ENCODE data around the gene LIG1. TPM values are rescaled to one million over a fixed set of nuclear protein-coding genes. Genes with fewer than 3 reads are reported as not detected.

Gene LIG1
- total and polyA plus RNA-seq, 9 donors, result 12.3 to 36.2 (median 20.0) TPM

DNA sequence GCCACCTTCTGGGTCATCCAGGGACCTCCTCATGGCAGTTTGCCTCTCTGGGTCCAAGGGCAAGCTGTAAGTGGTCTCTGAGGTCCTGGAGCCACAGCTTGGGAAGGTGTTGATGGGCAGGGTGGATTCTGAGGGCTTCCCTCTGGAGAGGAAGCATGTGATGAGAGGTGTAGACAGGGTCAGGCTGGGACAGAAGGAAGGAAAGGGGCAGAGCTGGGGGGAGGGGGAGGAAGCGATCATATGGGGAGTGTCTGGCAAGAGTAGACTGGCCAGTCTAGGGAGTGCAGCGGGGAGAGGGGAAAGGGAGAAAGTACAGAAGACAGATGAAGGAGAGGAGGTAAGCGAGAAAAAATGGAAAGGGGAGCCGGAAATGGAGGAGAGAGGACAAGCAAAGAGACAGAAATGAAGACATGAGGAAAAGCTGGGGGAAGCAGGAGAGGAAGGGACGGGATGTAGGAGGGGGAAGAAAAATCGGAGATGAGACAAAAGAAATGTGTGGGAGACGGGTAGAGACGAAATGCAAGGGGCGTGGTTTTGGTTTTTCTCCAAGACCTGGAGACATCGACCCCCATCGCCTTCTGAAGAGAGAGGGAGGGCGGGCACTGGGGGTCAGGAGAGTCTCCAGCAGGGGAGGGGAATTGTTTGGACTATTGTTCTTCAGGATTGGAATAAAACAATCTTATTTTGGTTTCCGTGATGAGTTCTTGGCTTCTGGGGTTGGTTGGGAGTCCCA lies 27.0 kb upstream of the LIG1 start:
- intact Hi-C loops (cut with DNase I), result no loop called here
- no peaks in the 10 kb centered on the region for H3K36me3 ChIP-seq
- no peak overlapping the region for H3K4me3 ChIP-seq
- no peak overlapping the region for H3K27ac ChIP-seq
- no peaks in the 10 kb centered on the region for H3K27me3 ChIP-seq
- peaks cover 5% of the 10 kb centered on the region for H3K4me1 ChIP-seq (ENCODE audit: insufficient read depth)
- TF ChIP-seq EP300 (IDR thresholded peaks at IDR 0.05), result no peak
- TF ChIP-seq, protein P1, sequence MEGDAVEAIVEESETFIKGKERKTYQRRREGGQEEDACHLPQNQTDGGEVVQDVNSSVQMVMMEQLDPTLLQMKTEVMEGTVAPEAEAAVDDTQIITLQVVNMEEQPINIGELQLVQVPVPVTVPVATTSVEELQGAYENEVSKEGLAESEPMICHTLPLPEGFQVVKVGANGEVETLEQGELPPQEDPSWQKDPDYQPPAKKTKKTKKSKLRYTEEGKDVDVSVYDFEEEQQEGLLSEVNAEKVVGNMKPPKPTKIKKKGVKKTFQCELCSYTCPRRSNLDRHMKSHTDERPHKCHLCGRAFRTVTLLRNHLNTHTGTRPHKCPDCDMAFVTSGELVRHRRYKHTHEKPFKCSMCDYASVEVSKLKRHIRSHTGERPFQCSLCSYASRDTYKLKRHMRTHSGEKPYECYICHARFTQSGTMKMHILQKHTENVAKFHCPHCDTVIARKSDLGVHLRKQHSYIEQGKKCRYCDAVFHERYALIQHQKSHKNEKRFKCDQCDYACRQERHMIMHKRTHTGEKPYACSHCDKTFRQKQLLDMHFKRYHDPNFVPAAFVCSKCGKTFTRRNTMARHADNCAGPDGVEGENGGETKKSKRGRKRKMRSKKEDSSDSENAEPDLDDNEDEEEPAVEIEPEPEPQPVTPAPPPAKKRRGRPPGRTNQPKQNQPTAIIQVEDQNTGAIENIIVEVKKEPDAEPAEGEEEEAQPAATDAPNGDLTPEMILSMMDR (IDR thresholded peaks at IDR 0.05), result no peak
- TF ChIP-seq POLR2A (IDR thresholded peaks at IDR 0.05), result no peak
- DNase-seq, result peak in 1 of 5 donors; percentile 29
- H3K9me3 ChIP-seq, result no peaks in the 10 kb centered on the region
- 2 to 7% (median 4%) methylated on average over 13 of the region's 13 CpGs for WGBS, 3 donors

DNA sequence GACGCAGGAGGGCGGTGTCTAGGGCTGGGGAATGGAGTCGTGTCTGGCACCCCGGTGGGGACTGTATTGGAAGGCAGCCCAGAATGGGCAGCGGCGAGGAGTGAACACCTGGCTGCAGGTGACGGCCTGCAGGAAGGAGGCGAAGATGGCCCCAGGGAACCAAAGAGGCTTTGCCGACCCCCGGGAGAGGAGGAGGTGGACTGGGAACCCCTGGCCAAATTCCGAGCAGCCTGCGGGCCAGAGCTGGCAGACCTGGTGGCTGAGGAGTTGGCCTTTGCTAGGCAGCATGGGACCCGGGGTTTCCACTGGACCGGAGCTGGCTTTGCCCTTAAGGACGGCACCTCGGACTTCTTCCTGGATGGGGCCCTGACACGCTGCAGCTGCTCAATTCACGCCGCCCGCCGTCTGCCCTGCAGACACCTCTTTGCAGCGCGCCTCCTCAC lies 26.2 kb upstream of the LIG1 start:
- no peaks in the 10 kb centered on the region for H3K9me3 ChIP-seq
- H3K27ac ChIP-seq, result no peak overlapping the region
- TF ChIP-seq EP300 (IDR thresholded peaks at IDR 0.05), result no peak
- TF ChIP-seq POLR2A (IDR thresholded peaks at IDR 0.05), result no peak
- TF ChIP-seq, protein P1 (IDR thresholded peaks at IDR 0.05), result no peak
- peaks cover 5% of the 10 kb centered on the region for H3K4me1 ChIP-seq (ENCODE audit: insufficient read depth)
- H3K36me3 ChIP-seq, result no peaks in the 10 kb centered on the region
- no peak overlapping the region for H3K4me3 ChIP-seq
- 65 to 73% (median 68%) methylated on average over 20 to 23 of the region's 23 CpGs for WGBS, 3 donors
- H3K27me3 ChIP-seq, result no peaks in the 10 kb centered on the region
- no peak for DNase-seq
- intact Hi-C loops (cut with DNase I), result no loop called here

DNA sequence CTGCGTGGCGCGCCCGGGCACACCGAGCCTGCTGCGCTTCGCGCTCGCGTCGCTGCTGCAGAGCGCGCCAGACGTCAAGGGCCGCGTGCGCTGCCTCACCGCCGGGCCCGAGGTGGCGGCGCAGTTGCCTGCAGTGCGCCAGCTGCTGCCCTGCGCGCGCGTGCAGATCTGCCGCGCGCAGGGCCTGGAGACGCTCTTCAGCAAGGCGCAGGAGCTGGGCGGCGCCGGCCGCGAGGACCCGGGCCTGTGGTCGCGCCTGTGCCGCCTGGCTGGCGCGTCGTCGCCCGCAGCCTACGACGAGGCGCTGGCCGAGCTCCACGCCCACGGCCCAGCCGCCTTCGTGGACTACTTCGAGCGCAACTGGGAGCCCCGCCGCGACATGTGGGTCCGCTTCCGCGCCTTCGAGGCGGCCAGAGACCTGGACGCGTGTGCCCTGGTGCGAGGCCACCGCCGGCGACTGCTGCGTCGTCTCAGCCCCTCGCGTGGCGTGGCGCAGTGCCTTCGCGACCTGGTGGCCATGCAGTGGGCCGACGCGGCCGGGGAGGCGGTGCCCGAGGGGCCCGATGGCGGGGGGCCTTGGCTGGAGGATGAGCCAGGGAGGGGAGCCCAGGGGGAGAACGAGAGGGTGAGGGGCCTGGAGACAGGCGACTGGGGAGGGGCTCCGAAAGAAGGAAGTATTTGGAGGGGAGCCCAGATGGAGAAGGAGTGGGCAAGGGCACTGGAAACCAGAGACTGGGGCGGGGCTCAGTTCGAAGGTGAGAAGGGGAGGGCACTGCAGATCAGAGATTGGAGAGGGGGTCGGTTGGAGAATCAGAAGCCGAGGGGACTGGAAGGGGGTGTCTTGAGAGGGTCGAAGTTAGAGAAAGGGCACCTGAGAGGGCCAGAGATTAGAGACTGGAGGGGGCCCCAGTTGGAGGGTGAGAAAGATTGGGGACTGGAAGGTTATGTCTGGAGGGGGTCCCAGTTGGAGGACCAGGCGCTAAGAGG lies 25.0 kb upstream of the LIG1 start:
- TF ChIP-seq POLR2A (IDR thresholded peaks at IDR 0.05) (no peak), EP300 (IDR thresholded peaks at IDR 0.05) (no peak)
- TF ChIP-seq, protein P1 (IDR thresholded peaks at IDR 0.05), result no peak
- no peak overlapping the region for H3K4me3 ChIP-seq
- H3K27me3 ChIP-seq, result no peaks in the 10 kb centered on the region
- no peaks in the 10 kb centered on the region for H3K9me3 ChIP-seq
- no peak overlapping the region for H3K27ac ChIP-seq
- intact Hi-C loops (cut with DNase I), result no loop called here
- no peaks in the 10 kb centered on the region for H3K36me3 ChIP-seq
- no peak for DNase-seq
- H3K4me1 ChIP-seq (ENCODE audit: insufficient read depth), result peaks cover 5% of the 10 kb centered on the region
- 78 to 82% (median 80%) methylated on average over 79 to 95 of the region's 95 CpGs for WGBS, 3 donors

DNA sequence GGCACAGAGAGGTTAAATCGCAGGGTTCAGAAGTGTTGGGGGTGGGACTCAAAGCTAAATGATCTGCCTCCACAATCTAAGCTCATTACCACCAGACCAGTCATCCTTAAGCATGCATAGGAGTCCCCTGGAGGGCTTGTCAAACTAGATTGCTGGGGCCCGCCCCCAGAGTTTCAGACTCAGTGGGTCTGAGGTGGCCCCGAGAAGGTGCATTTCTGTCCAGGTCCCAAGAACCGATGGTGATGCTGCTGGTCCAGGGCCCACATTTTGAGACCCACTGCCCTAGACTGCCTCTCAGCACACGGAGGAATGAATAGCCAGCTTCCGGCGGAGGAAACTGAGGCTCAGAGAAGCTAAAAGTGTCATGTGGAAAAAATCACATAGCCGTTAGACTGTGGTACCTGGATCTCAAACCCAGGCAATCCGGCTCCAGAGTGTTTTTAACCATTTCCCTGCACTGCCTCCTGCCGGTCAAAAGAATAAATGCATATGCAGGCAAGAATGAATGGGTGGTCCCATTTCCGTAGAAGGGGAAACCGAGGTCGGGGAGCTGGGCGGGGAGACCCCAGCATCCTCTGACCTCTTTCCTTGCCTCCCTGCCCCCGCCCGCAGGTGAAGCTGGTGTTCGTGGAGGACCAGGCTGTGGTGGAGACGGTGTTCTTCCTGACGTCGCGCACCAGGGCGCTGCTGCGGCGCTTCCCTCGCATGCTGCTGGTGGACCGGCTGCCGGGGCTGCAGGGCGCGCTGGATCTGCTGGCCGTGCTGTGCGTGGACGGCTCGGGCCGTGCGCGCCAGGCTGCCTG lies 24.1 kb upstream of the LIG1 start:
- H3K36me3 ChIP-seq, result no peaks in the 10 kb centered on the region
- peaks cover 5% of the 10 kb centered on the region for H3K4me1 ChIP-seq (ENCODE audit: insufficient read depth)
- TF ChIP-seq, protein P1 (IDR thresholded peaks at IDR 0.05), result no peak
- TF ChIP-seq EP300 (IDR thresholded peaks at IDR 0.05), result no peak
- no peak for TF ChIP-seq POLR2A (IDR thresholded peaks at IDR 0.05)
- no peak overlapping the region for H3K4me3 ChIP-seq
- 67 to 77% (median 68%) methylated on average over 31 to 36 of the region's 36 CpGs for WGBS, 3 donors
- intact Hi-C loops (cut with DNase I), result no loop called here
- no peak for DNase-seq
- H3K9me3 ChIP-seq, result no peaks in the 10 kb centered on the region
- no peaks in the 10 kb centered on the region for H3K27me3 ChIP-seq
- H3K27ac ChIP-seq, result no peak overlapping the region

All from ovary (tissue), 9 donors.